GM23248 (cell line): ENCODE data around the gene C17orf50. TPM values are rescaled to one million over a fixed set of nuclear protein-coding genes. Genes with fewer than 3 reads are reported as not detected.

ENCODE experiments used
- DNase-seq: peaks from one replicate; pipeline ENCODE4 v3.0.0-alpha.2; 2015
- H2AFZ ChIP-seq: fragments of 200-600 bp; sonication (generic); 2 replicates; pipeline ENCODE4 v1.6.1; 2016; ENCODE audit warnings: antibody characterized with exemption
- H3F3A ChIP-seq: fragments of 200-600 bp; sonication (generic); 2 replicates; pipeline ENCODE4 v1.6.1; 2016; ENCODE audit warnings: mild to moderate bottlenecking, antibody characterized with exemption, mixed run types; ENCODE audit not compliant: insufficient read depth
- H3K27ac ChIP-seq: fragments of 200-600 bp; sonication (generic); 2 replicates; pipeline ENCODE4 v1.5.1; 2016; ENCODE audit warnings: mild to moderate bottlenecking
- H3K27me3 ChIP-seq: fragments of 200-600 bp; sonication (generic); replicated peaks from 2 replicates; pipeline ENCODE4 v1.6.1; 2016; ENCODE audit warnings: mild to moderate bottlenecking; ENCODE audit not compliant: insufficient read depth
- H3K36me3 ChIP-seq: fragments of 200-600 bp; sonication (generic); 2 replicates; pipeline ENCODE4 v1.6.1; 2016; ENCODE audit warnings: low read depth, mild to moderate bottlenecking
- H3K4me1 ChIP-seq: fragments of 200-600 bp; sonication (generic); 2 replicates; pipeline ENCODE4 v1.6.1; 2016; ENCODE audit warnings: mild to moderate bottlenecking; ENCODE audit not compliant: insufficient read depth
- H3K4me2 ChIP-seq: fragments of 200-600 bp; sonication (generic); one replicate; pipeline ENCODE4 v1.6.1; 2016; ENCODE audit warnings: mild to moderate bottlenecking; ENCODE audit not compliant: unreplicated experiment
- H3K4me3 ChIP-seq: fragments of 200-600 bp; sonication (generic); 2 replicates; pipeline ENCODE4 v1.5.1; 2016; ENCODE audit warnings: mild to moderate bottlenecking
- H3K79me2 ChIP-seq: fragments of 200-600 bp; sonication (generic); 2 replicates; pipeline ENCODE4 v1.6.1; 2016; ENCODE audit warnings: mild to moderate bottlenecking; ENCODE audit not compliant: insufficient read depth
- H3K9ac ChIP-seq: fragments of 200-600 bp; sonication (generic); 2 replicates; pipeline ENCODE4 v1.6.1; 2016; ENCODE audit warnings: mild to moderate bottlenecking
- H3K9me2 ChIP-seq: fragments of 200-600 bp; sonication (generic); 2 replicates; pipeline ENCODE4 v1.6.1; 2016; ENCODE audit warnings: mixed run types, mild to moderate bottlenecking, moderate library complexity; ENCODE audit not compliant: insufficient read depth
- H3K9me3 ChIP-seq: fragments of 200-600 bp; sonication (generic); one replicate; pipeline ENCODE4 v1.6.1; 2017; ENCODE audit warnings: low read depth
- H4K20me1 ChIP-seq: fragments of 200-600 bp; sonication (generic); 2 replicates; pipeline ENCODE4 v1.6.0; 2016; ENCODE audit not compliant: insufficient read depth
- EZH2 ChIP-seq: fragments of 200-600 bp; sonication (generic); IDR thresholded peaks from 2 replicates; pipeline ENCODE4 v1.6.1; 2018; ENCODE audit warnings: antibody characterized with exemption, mild to moderate bottlenecking; ENCODE audit not compliant: insufficient read depth, poor library complexity, severe bottlenecking
- EZH2phosphoT487 ChIP-seq: fragments of 200-600 bp; sonication (generic); IDR thresholded peaks from 2 replicates; pipeline ENCODE4 v1.6.1; 2018; ENCODE audit warnings: antibody characterized with exemption, moderate library complexity, mild to moderate bottlenecking, low read depth; ENCODE audit not compliant: insufficient read depth
- WGBS, 2 experiments: methylation state at CpG; one replicate each; pipeline ENCODE4 v1.1.6; 2015 to 2017; ENCODE audit warnings: low lambda C conversion rate in 2 of 2, low coverage in 1 of 2; ENCODE audit errors: missing lambda C conversion rate in 2 of 2; 5-methylcytosine and 5-hydroxymethylcytosine counted together
- in situ Hi-C: fragments of 300-500 bp; cut with MboI; formaldehyde crosslinking; loops from 2 replicates; pipeline ENCODE4 v1.15.0; 2020
- polyA plus RNA-seq: library from polyadenylated mRNA; unstranded; fragments of >200 nt; fragmentation: Nextera tagmentation; extraction: Ambion mirVana; gene quantifications from 2 replicates; pipeline ENCODE4 v1.2.1, GENCODE V29; 2016
- total RNA-seq: library from RNA; depleted of rRNA; stranded (reverse); fragments of >200 nt; shearing (Covaris generic); gene quantifications from 2 replicates; pipeline ENCODE4 v1.2.3, GENCODE V29; 2014

Gene C17orf50
- total and polyA plus RNA-seq, 2 experiments from 2014 or later, result not detected

- Histone ChIP-seq H2AFZ (peak within 1 kb of the TSS; percentile 45), H3K27ac (no peak within 1 kb of the TSS), H3F3A (peaks cover 11% of the 10 kb centered on the region; the same call in 1 of the 2 replicates), H3K9ac (peak within 1 kb of the TSS; percentile 43; the same call in 1 of the 2 replicates), H3K4me3 (peak within 1 kb of the TSS; percentile 70), H3K9me2 (no peaks in the 10 kb centered on the region), H3K9me3 (no peaks in the 10 kb centered on the region), H3K27me3 (no peaks in the 10 kb centered on the region), H3K79me2 (no peaks in the 10 kb centered on the region), H3K4me2 (peak within 1 kb of the TSS; percentile 85), H4K20me1 (no peaks in the 10 kb centered on the region), H3K4me1 (peaks cover 16% of the 10 kb centered on the region), H3K36me3 (no peaks in the 10 kb centered on the region)
- TF ChIP-seq EZH2phosphoT487 (no peak), EZH2 (no peak)
- in situ Hi-C loops, result no loop called here
- peak; percentile 73 for DNase-seq
- 1 to 10% methylated on average over 6 to 42 of the region's 44 CpGs for WGBS, 2 experiments
Measured at GRCh38 chr17:35731239-35731916, 29.3 kb upstream of the C17orf50 start, which contains the start of gene RASL10B. Gene RASL10B (plus strand): TSS chr17:35731639. CDS start chr17:35735185, 3,546 bp downstream.

- Histone ChIP-seq H3K9me3 (no peaks in the 10 kb centered on the region), H3F3A (peaks cover 6% of the 10 kb centered on the region; the same call in 1 of the 2 replicates), H3K9ac (peak overlapping the region; percentile 43; the same call in 1 of the 2 replicates), H3K4me3 (peak overlapping the region; percentile 70), H3K79me2 (no peaks in the 10 kb centered on the region), H3K36me3 (no peaks in the 10 kb centered on the region), H3K27ac (no peak overlapping the region), H3K4me2 (peak overlapping the region; percentile 85), H2AFZ (no peak overlapping the region), H3K9me2 (no peaks in the 10 kb centered on the region), H4K20me1 (no peaks in the 10 kb centered on the region), H3K4me1 (peaks cover 9% of the 10 kb centered on the region), H3K27me3 (no peaks in the 10 kb centered on the region)
- WGBS, 2 experiments, result 17 to 30% methylated on average over 26 to 47 of the region's 47 CpGs
- in situ Hi-C loops, result no loop called here
- TF ChIP-seq EZH2phosphoT487 (no peak), EZH2 (no peak)
- peak; percentile 26 for DNase-seq
Measured at GRCh38 chr17:35731917-35732805, 28.5 kb upstream of the C17orf50 start.

DNA sequence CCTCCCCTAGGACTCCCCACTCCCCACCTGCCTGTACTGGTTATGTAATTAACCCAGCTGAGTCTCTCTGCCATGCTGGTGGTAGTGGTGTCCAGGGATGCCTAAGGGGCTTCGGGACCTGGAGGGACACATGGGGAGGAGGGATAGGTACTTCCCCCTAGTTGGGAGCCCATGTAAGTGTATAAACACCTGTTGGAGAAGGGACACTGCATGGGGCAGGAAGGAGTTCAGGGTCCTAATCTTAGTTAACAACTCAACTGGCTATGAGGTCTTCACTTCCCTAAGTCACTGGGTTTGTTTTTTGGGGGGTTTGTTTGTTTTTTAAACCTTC, 27.9 kb upstream of the C17orf50 start:
- Histone ChIP-seq H3K27ac (no peak overlapping the region), H3K9ac (no peak overlapping the region), H3K27me3 (no peaks in the 10 kb centered on the region), H3F3A (peaks cover 5% of the 10 kb centered on the region; the same call in 1 of the 2 replicates), H3K4me3 (no peak overlapping the region), H3K4me2 (no peak overlapping the region), H3K36me3 (no peaks in the 10 kb centered on the region), H3K9me3 (no peaks in the 10 kb centered on the region), H2AFZ (no peak overlapping the region), H3K79me2 (no peaks in the 10 kb centered on the region), H3K4me1 (peaks cover 9% of the 10 kb centered on the region; the same call in 1 of the 2 replicates), H3K9me2 (no peaks in the 10 kb centered on the region), H4K20me1 (no peaks in the 10 kb centered on the region)
- TF ChIP-seq EZH2, result no peak
- TF ChIP-seq EZH2phosphoT487, result no peak
- in situ Hi-C loops, result no loop called here
- WGBS, 2 experiments, result 64 to 73% methylated on average over 1 of the region's 1 CpG
- DNase-seq, result no peak

- Histone ChIP-seq H3K4me3 (no peak overlapping the region), H3K9ac (no peak overlapping the region), H3K4me2 (no peak overlapping the region), H3K4me1 (peaks cover 9% of the 10 kb centered on the region; the same call in 1 of the 2 replicates), H3K9me2 (no peaks in the 10 kb centered on the region), H3K27ac (no peak overlapping the region), H3K27me3 (no peaks in the 10 kb centered on the region), H2AFZ (no peak overlapping the region), H3F3A (peaks cover 5% of the 10 kb centered on the region; the same call in 1 of the 2 replicates), H3K79me2 (no peaks in the 10 kb centered on the region), H3K9me3 (no peaks in the 10 kb centered on the region), H4K20me1 (no peaks in the 10 kb centered on the region), H3K36me3 (no peaks in the 10 kb centered on the region)
- in situ Hi-C loops, result no loop called here
- TF ChIP-seq EZH2, result no peak
- no peak for TF ChIP-seq EZH2phosphoT487
- DNase-seq, result no peak
- 61 to 63% methylated on average over 6 of the region's 6 CpGs for WGBS, 2 experiments
Measured at GRCh38 chr17:35733366-35733765, 27.3 kb upstream of the C17orf50 start.
